ENCODE data around the gene ACSBG1.
"Not testable (repeated sequence)": the region's sequence is repeated elsewhere in the genome, so short reads cannot be mapped to it uniquely, and the experiment has no call there.

GRCh38 chr15:78245976-78246620 lies 11.7 kb upstream of the ACSBG1 start:
- TF ChIP-seq EZH2 (IDR thresholded peaks at IDR 0.05; ENCODE audit: low read length, missing control alignments); CTCF (conservative IDR thresholded peaks at IDR 0.05 in 1 of 2, IDR thresholded peaks at IDR 0.05 in 1 of 2; ENCODE audit: low read depth in 1 of 2, low read length in 2 of 2): not testable (repeated sequence)

Measured in fibroblast of lung (primary cell).